ENCODE data around the gene GTPBP6.

DNA sequence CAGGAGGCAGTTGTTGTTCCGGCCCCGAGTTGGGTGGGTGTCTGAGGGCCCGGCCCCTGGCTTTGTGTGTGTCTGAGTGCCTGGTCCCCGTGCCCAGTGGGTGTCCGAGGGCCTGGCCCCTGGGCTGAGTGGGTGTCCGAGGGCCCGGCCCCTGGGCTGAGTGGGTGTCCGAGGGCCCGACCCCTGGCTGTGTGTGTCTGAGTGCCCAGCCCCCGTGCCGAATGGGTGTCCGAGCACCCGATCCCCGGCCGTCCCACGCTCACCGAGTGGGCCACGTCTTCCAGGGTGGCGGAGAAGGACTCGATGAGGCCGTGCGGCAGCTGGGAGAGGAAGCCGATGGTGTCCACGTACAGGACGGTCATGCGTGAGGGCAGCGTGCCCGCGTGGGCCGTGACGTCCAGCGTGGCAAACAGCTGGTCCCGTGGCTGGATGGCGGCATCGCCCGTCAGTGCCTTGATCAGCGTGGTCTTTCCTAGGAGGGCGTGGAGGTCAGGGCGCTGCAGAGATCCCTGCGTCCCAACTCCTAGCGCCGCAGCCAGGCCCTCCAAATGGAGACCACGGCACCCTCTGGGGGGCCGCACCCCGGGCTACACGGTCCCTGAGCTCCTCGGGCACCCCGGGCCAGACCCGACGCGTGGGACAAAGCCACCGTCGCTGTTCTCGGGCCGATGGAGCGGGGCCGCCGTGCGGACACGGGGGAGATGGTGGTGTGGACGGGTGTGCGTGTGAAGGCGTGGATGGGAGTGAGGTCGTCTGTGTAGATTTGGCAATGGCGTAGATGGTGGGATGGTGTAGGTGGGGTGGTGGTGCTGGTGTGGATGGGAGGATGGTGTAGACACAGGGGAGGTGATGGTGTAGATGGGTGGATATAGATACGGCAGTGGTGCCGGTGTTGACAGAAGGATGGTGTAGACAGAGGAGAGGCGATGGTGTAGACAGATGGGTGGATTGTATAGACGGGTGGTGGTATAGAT lies 7.2 kb downstream of the GTPBP6 start:
- TF ChIP-seq CTCF (IDR thresholded peaks at IDR 0.05) (no peak), POLR2A (IDR thresholded peaks at IDR 0.05) (no peak), POLR2AphosphoS5 (IDR thresholded peaks at IDR 0.05) (no peak), EP300 (IDR thresholded peaks at IDR 0.05) (no peak)
